T-cell (primary cell): ENCODE results near the gene LGALS9C. TPM values are rescaled to one million over a fixed set of nuclear protein-coding genes. Genes with fewer than 3 reads are reported as not detected.
"Not testable (repeated sequence)": the region's sequence is repeated elsewhere in the genome, so short reads cannot be mapped to it uniquely, and the experiment has no call there.

ENCODE experiments used
- ATAC-seq, 4 experiments: fragments of 200-7000 bp in 3 of 4; fragments of 150-1000 bp in 1 of 4; cut with Tn5 transposase; replicated peaks in 1 of 4; 1 replicate in 3 of 4; 2 replicates in 1 of 4; pipeline ENCODE4 v1.10.0; 2021; ENCODE audit warnings: moderate library complexity in 3 of 4, mild to moderate bottlenecking in 2 of 4, moderate number of reproducible peaks in 1 of 4
- CTCF ChIA-PET, 2 donors: fragments of 300-600 bp; sonication (Branson Sonifier 250); formaldehyde crosslinking; loops; one replicate each; lab custom pipeline; 2022; ENCODE audit warnings: antibody characterized with exemption in 2 of 2; lab: Charles Lee
- POLR2A ChIA-PET, 2 donors: fragments of 300-600 bp; sonication (Branson Sonifier 250); formaldehyde crosslinking; loops; one replicate each; lab custom pipeline; 2022; ENCODE audit warnings: antibody characterized with exemption in 2 of 2; lab: Charles Lee
- DNase-seq, 35 experiments: peaks; one replicate each; pipeline versions ENCODE4 v3.0.0 to v3.0.0-alpha.2; 2013 to 2023
- H3K27ac ChIP-seq: one replicate; pipeline ENCODE4 v1.5.1; 2013; ENCODE audit warnings: low read length
- H3K27me3 ChIP-seq, 2 experiments: replicated peaks in 1 of 2; 1 replicate in 1 of 2; 2 replicates in 1 of 2; pipeline versions ENCODE4 v1.6.1 to v1.7.0; 2013; ENCODE audit warnings: low read length in 1 of 2, mixed read lengths in 1 of 2; ENCODE audit not compliant: control insufficient read depth in 2 of 2, insufficient read depth in 2 of 2; ENCODE audit errors: extremely low read depth in 1 of 2
- H3K36me3 ChIP-seq, 2 donors: 1 replicate in 1 of 2; 2 replicates in 1 of 2; pipeline versions ENCODE4 v1.6.1 to v1.7.0; 2013; ENCODE audit warnings: low read length in 1 of 2; ENCODE audit not compliant: control insufficient read depth in 2 of 2, insufficient read depth in 1 of 2; ENCODE audit errors: extremely low read depth in 1 of 2
- H3K4me1 ChIP-seq, 2 experiments: 1 replicate in 1 of 2; 2 replicates in 1 of 2; pipeline versions ENCODE4 v1.6.1 to v1.7.0; 2013; ENCODE audit warnings: low read length in 2 of 2, mixed read lengths in 1 of 2; ENCODE audit not compliant: insufficient read depth in 2 of 2, control insufficient read depth in 1 of 2; ENCODE audit errors: extremely low read depth in 1 of 2
- H3K4me3 ChIP-seq, 2 donors: 1 replicate in 1 of 2; 2 replicates in 1 of 2; pipeline versions ENCODE4 v1.5.1 to v1.7.0; 2013; ENCODE audit warnings: mild to moderate bottlenecking in 2 of 2, low read length in 1 of 2, moderate library complexity in 1 of 2; ENCODE audit not compliant: control insufficient read depth in 1 of 2; ENCODE audit errors: extremely low read depth in 1 of 2
- H3K9me3 ChIP-seq: 2 replicates; pipeline ENCODE4 v1.7.0; 2013
- H3K27ac Mint-ChIP-seq, 2 donors: one replicate each; pipeline ENCODE4 v1.8.0; 2020 to 2021; ENCODE audit warnings: mild to moderate bottlenecking in 2 of 2, mixed read lengths in 2 of 2
- H3K27me3 Mint-ChIP-seq, 2 donors: one replicate each; pipeline ENCODE4 v1.8.0; 2021 to 2022; ENCODE audit warnings: mixed read lengths in 2 of 2
- H3K36me3 Mint-ChIP-seq: one replicate; pipeline ENCODE4 v1.8.0; 2021; ENCODE audit warnings: mixed read lengths
- H3K4me1 Mint-ChIP-seq, 3 donors: one replicate each; pipeline ENCODE4 v1.8.0; 2020 to 2022; ENCODE audit warnings: mixed read lengths in 3 of 3, mild to moderate bottlenecking in 1 of 3
- H3K4me3 Mint-ChIP-seq, 3 donors: one replicate each; pipeline ENCODE4 v1.8.0; 2020 to 2022; ENCODE audit warnings: mild to moderate bottlenecking in 3 of 3, mixed read lengths in 3 of 3, moderate library complexity in 3 of 3
- H3K9me3 Mint-ChIP-seq, 3 donors: one replicate each; pipeline ENCODE4 v1.8.0; 2020 to 2022; ENCODE audit warnings: mixed read lengths in 3 of 3
- WGBS: methylation state at CpG from one replicate; pipeline ENCODE4 v1.1.5; 2013; ENCODE audit warnings: missing lambda C conversion rate; ENCODE audit not compliant: insufficient coverage; 5-methylcytosine and 5-hydroxymethylcytosine counted together
- total RNA-seq, 35 experiments: library from RNA in 6 of 35; stranded (reverse) in 6 of 35; fragments of 120-200 nt in 1 of 35; gene quantifications; one replicate each; pipeline versions ENCODE4 v1.2.1 to v1.2.4 and lab custom pipeline; 2013 to 2026

Gene LGALS9C
- total RNA-seq, 5 donors from 2014 or later (not counting 1 experiment from before 2014, with no cell fraction given) = 0.19 to 0.59 (median 0.54) TPM; not detected in 2

- H3K27me3 ChIP-seq, H3K4me3 Mint-ChIP-seq, H3K4me1 ChIP-seq, H3K4me3 ChIP-seq, ATAC-seq, POLR2A ChIA-PET, CTCF ChIA-PET, H3K36me3 Mint-ChIP-seq, H3K27ac Mint-ChIP-seq, H3K9me3 Mint-ChIP-seq, H3K27ac ChIP-seq, H3K9me3 ChIP-seq, H3K36me3 ChIP-seq, H3K4me1 Mint-ChIP-seq, DNase-seq, H3K27me3 Mint-ChIP-seq: not testable (repeated sequence)
- WGBS = no CpG with 5 or more reads among the region's 5 CpGs
Measured at GRCh38 chr17:18542907-18543306, 66.3 kb downstream of the LGALS9C start.

Other genes starting within 250 kb of the LGALS9C start
- 100 to 1,000 TPM; 257 to 389 (median 319) TPM for gene FLII, start 218.1 kb upstream of the LGALS9C start, total RNA-seq
- gene MIEF2, start 216.1 kb upstream of the LGALS9C start, total RNA-seq = 10 to 100 TPM in 4 of 5 donors, 1 to 10 TPM in 1; 10.0 to 19.7 (median 17.6) TPM
- 10 to 100 TPM; 34.0 to 60.4 (median 52.8) TPM for gene TOP3A, start 161.8 kb upstream of the LGALS9C start, total RNA-seq
- gene SMCR8, start 161.5 kb upstream of the LGALS9C start, total RNA-seq = 10 to 100 TPM; 38.7 to 46.4 (median 45.9) TPM
- gene SHMT1, start 113.2 kb upstream of the LGALS9C start, total RNA-seq = 10 to 100 TPM in 3 of 5 donors, 1 to 10 TPM in 2; 8.3 to 14.7 (median 13.1) TPM
- gene EVPLL, start 99.0 kb upstream of the LGALS9C start, total RNA-seq = not detected
- gene TBC1D28, start 167.6 kb downstream of the LGALS9C start, total RNA-seq = under 1 TPM in 1 of 5 donors, not detected in 4; 0.39 TPM
- 1 to 10 TPM; 3.2 to 8.6 (median 7.6) TPM for gene FOXO3B, start 205.5 kb downstream of the LGALS9C start, total RNA-seq